OCI-LY3 (cell line): ENCODE data around the gene TRIM2.

Source experiments
- CTCF ChIP-seq: fragments of 200-600, 300-600 bp; sonication (generic); IDR thresholded peaks from 2 replicates; pipeline ENCODE4 v1.5.1; 2014; ENCODE audit warnings: antibody characterized with exemption, low read length, low read depth
- EZH2phosphoT487 ChIP-seq: fragments of 200-600 bp; shearing (Covaris generic); IDR thresholded peaks from 2 replicates; pipeline ENCODE4 v1.6.1; 2018; ENCODE audit warnings: antibody characterized with exemption, mixed run types, low read depth

GRCh38 chr4:153268295-153268694 is 64.1 kb downstream of the TRIM2 start:
- TF ChIP-seq EZH2phosphoT487 (no peak), CTCF (no peak)
